H9 (cell line): Measurements from ENCODE around the gene CAPG. TPM values are rescaled to one million over a fixed set of nuclear protein-coding genes. Genes with fewer than 3 reads are reported as not detected.

ENCODE experiments used
- DNase-seq: peaks from one replicate; pipeline ENCODE4 v3.0.0-alpha.2; 2017
- H2AFZ ChIP-seq: one replicate; pipeline ENCODE4 v1.6.1; 2013; ENCODE audit warnings: mild to moderate bottlenecking, low read length, control low read depth, moderate library complexity
- H2AK5ac ChIP-seq: 2 replicates; pipeline ENCODE4 v1.6.1; 2013; ENCODE audit warnings: low read length, control low read depth, mixed read lengths; ENCODE audit not compliant: insufficient read length
- H2BK120ac ChIP-seq: one replicate; pipeline ENCODE4 v1.6.1; 2013; ENCODE audit warnings: low read depth, mild to moderate bottlenecking, low read length, control low read depth, inconsistent platforms; ENCODE audit not compliant: poor library complexity, severe bottlenecking
- H2BK12ac ChIP-seq: 2 replicates; pipeline ENCODE4 v1.6.1; 2013; ENCODE audit warnings: low read length, control low read depth, mixed read lengths, low read depth; ENCODE audit not compliant: insufficient read length
- H2BK15ac ChIP-seq: 2 replicates; pipeline ENCODE4 v1.6.1; 2013; ENCODE audit warnings: low read depth, low read length, control low read depth
- H2BK20ac ChIP-seq: one replicate; pipeline ENCODE4 v1.6.1; 2013; ENCODE audit warnings: low read depth, mild to moderate bottlenecking, low read length, control low read depth, inconsistent platforms; ENCODE audit not compliant: poor library complexity, severe bottlenecking
- H2BK5ac ChIP-seq: 2 replicates; pipeline ENCODE4 v1.6.1; 2013; ENCODE audit warnings: low read length, control low read depth, mixed read lengths; ENCODE audit not compliant: insufficient read length
- H3K14ac ChIP-seq: 2 replicates; pipeline ENCODE4 v1.6.1; 2013; ENCODE audit warnings: low read length, control low read depth; ENCODE audit not compliant: insufficient read depth
- H3K18ac ChIP-seq: 2 replicates; pipeline ENCODE4 v1.6.1; 2013; ENCODE audit warnings: low read depth, mild to moderate bottlenecking, mixed read lengths, low read length, control low read depth; ENCODE audit not compliant: insufficient read length
- H3K23ac ChIP-seq: 2 replicates; pipeline ENCODE4 v1.6.1; 2013; ENCODE audit warnings: low read length, control low read depth, mixed read lengths, low read depth; ENCODE audit not compliant: insufficient read length
- H3K23me2 ChIP-seq: 2 replicates; pipeline ENCODE4 v1.6.1; 2013; ENCODE audit warnings: low read depth, mild to moderate bottlenecking, mixed read lengths, low read length, control low read depth; ENCODE audit not compliant: insufficient read length, poor library complexity, severe bottlenecking
- H3K27ac ChIP-seq: 2 replicates; pipeline ENCODE4 v1.5.1; 2013; ENCODE audit warnings: low read length, control low read depth, mixed read lengths, low read depth; ENCODE audit not compliant: insufficient read length
- H3K27me3 ChIP-seq: 2 replicates; pipeline ENCODE4 v1.6.1; 2013; ENCODE audit warnings: low read length, control low read depth, inconsistent platforms; ENCODE audit not compliant: insufficient read depth
- H3K4ac ChIP-seq: 2 replicates; pipeline ENCODE4 v1.6.1; 2013; ENCODE audit warnings: low read depth, mild to moderate bottlenecking, control low read depth, inconsistent platforms, low read length, moderate library complexity
- H3K4me1 ChIP-seq: 2 replicates; pipeline ENCODE4 v1.6.1; 2013; ENCODE audit warnings: low read length, control low read depth, inconsistent platforms; ENCODE audit not compliant: insufficient read depth
- H3K4me2 ChIP-seq: 2 replicates; pipeline ENCODE4 v1.6.1; 2013; ENCODE audit warnings: low read length, control low read depth, mixed read lengths; ENCODE audit not compliant: insufficient read length, insufficient read depth
- H3K56ac ChIP-seq: 2 replicates; pipeline ENCODE4 v1.6.1; 2013; ENCODE audit warnings: low read depth, mild to moderate bottlenecking, mixed read lengths, low read length, control low read depth; ENCODE audit not compliant: insufficient read length
- H3K79me1 ChIP-seq: 2 replicates; pipeline ENCODE4 v1.6.1; 2013; ENCODE audit warnings: low read depth, mild to moderate bottlenecking, moderate library complexity, low read length, control low read depth, inconsistent platforms; ENCODE audit not compliant: insufficient read depth, poor library complexity, severe bottlenecking
- H3K79me2 ChIP-seq: 2 replicates; pipeline ENCODE4 v1.6.1; 2013; ENCODE audit warnings: low read length, control low read depth, inconsistent platforms; ENCODE audit not compliant: insufficient read depth
- H3K9ac ChIP-seq: 2 replicates; pipeline ENCODE4 v1.6.1; 2013; ENCODE audit warnings: low read length, control low read depth, mixed read lengths; ENCODE audit not compliant: insufficient read length; ENCODE audit errors: extremely low read depth
- H3K9me3 ChIP-seq: one replicate; pipeline ENCODE4 v1.6.1; 2013; ENCODE audit warnings: low read depth, low read length, inconsistent platforms; ENCODE audit not compliant: control insufficient read depth
- H3T11ph ChIP-seq: one replicate; pipeline ENCODE4 v1.6.1; 2013; ENCODE audit warnings: mild to moderate bottlenecking, low read length, control low read depth, inconsistent platforms
- H4K20me1 ChIP-seq: one replicate; pipeline ENCODE4 v1.6.1; 2013; ENCODE audit not compliant: control insufficient read depth, insufficient read length, insufficient read depth
- H4K5ac ChIP-seq: 2 replicates; pipeline ENCODE4 v1.6.1; 2013; ENCODE audit warnings: low read depth, mild to moderate bottlenecking, mixed read lengths, low read length, control low read depth; ENCODE audit not compliant: insufficient read length
- H4K8ac ChIP-seq: replicated peaks from 2 replicates; pipeline ENCODE4 v1.6.1; 2013; ENCODE audit warnings: low read length, control low read depth, mixed read lengths, low read depth; ENCODE audit not compliant: insufficient read length
- H4K91ac ChIP-seq: 2 replicates; pipeline ENCODE4 v1.6.1; 2013; ENCODE audit warnings: low read depth, mild to moderate bottlenecking, moderate library complexity, mixed read lengths, low read length, control low read depth; ENCODE audit not compliant: insufficient read length
- H3K27ac Mint-ChIP-seq, 3 experiments: 2 replicates in 2 of 3; 3 replicates in 1 of 3; pipeline ENCODE4 v1.8.0; 2020 to 2021; ENCODE audit warnings: mixed read lengths in 3 of 3, mild to moderate bottlenecking in 1 of 3, moderate library complexity in 1 of 3
- H3K27me3 Mint-ChIP-seq: 2 replicates; pipeline ENCODE4 v1.8.0; 2021; ENCODE audit warnings: low read depth, mild to moderate bottlenecking, moderate library complexity, mixed read lengths
- H3K36me3 Mint-ChIP-seq, 3 experiments: 2 replicates in 2 of 3; 3 replicates in 1 of 3; pipeline ENCODE4 v1.8.0; 2020 to 2021; ENCODE audit warnings: low read depth in 3 of 3, mixed read lengths in 3 of 3; ENCODE audit not compliant: insufficient read depth in 1 of 3
- H3K4me1 Mint-ChIP-seq, 2 experiments: 2 replicates each; pipeline ENCODE4 v1.8.0; 2020; ENCODE audit warnings: mixed read lengths in 2 of 2
- H3K4me3 Mint-ChIP-seq, 2 experiments: 2 replicates in 1 of 2; 3 replicates in 1 of 2; pipeline ENCODE4 v1.8.0; 2020 to 2021; ENCODE audit warnings: mild to moderate bottlenecking in 2 of 2, mixed read lengths in 2 of 2, moderate library complexity in 1 of 2
- H3K9me3 Mint-ChIP-seq, 2 experiments: 2 replicates in 1 of 2; 3 replicates in 1 of 2; pipeline ENCODE4 v1.8.0; 2020; ENCODE audit warnings: mild to moderate bottlenecking in 2 of 2, mixed read lengths in 2 of 2, moderate library complexity in 1 of 2
- WGBS: extraction: QIAGEN DNeasy Blood & Tissue Kit; methylation state at CpG from one replicate; pipeline ENCODE4 v1.1.7; 2013; ENCODE audit warnings: missing lambda C conversion rate, low lambda C conversion rate, mixed read lengths; ENCODE audit not compliant: insufficient read length; ENCODE audit errors: extremely low coverage; 5-methylcytosine and 5-hydroxymethylcytosine counted together
- total RNA-seq: library from RNA; stranded (reverse); gene quantifications from 2 replicates; pipeline ENCODE4 v1.2.1, GENCODE V29; 2021
- TF ChIP-seq, protein P1 (sequence below): fragments of 200-600 bp; sonication (generic); conservative IDR thresholded peaks from 3 replicates; pipeline ENCODE4 v1.8.0; 2021; ENCODE audit warnings: antibody characterized with exemption, mild to moderate bottlenecking

Gene CAPG
- total RNA-seq, 1 experiment from 2014 or later, result 72.8 TPM

DNA sequence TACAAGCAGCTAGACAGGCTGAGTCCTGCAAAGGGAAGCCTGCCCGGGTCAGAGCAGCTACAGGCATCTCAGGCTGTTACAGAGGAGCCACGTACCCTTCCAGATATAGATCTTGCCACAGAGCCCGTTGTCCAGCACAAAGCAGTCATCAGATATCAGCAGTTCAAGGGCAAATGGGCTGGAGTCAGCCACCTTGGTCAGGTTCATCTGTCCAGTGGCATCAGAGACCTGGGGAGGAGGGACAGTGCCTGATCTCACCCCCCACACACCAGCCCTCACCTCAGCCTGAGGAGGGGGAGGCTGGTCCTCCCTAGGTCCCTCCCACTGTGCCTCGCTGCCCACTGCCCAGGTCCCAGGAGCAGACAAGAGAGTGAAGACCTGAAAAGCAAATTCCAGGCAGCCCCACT, 12.2 kb downstream of the CAPG start:
- no peak overlapping the region for H4K91ac ChIP-seq
- no peak overlapping the region for H4K8ac ChIP-seq
- no peak overlapping the region for H3K4me2 ChIP-seq
- no peaks in the 10 kb centered on the region for H3K27me3 ChIP-seq
- H3K23ac ChIP-seq, result no peak overlapping the region
- no peak overlapping the region for H3K4ac ChIP-seq
- no peak overlapping the region for H3T11ph ChIP-seq
- no peaks in the 10 kb centered on the region for H3K27me3 Mint-ChIP-seq
- H2BK15ac ChIP-seq, result no peak overlapping the region
- no peak overlapping the region for H2AFZ ChIP-seq
- H3K14ac ChIP-seq, result no peak overlapping the region
- H3K27ac ChIP-seq, result no peak overlapping the region
- no peak overlapping the region for H3K56ac ChIP-seq
- H3K4me3 Mint-ChIP-seq, result no peak overlapping the region
- no peaks in the 10 kb centered on the region for H3K79me1 ChIP-seq
- H3K36me3 Mint-ChIP-seq, result peaks cover 2 to 28% (median 22%) of the 10 kb centered on the region in 3 experiments; a peak in 6 of 7 replicates
- no peak overlapping the region; a peak in 2 of 7 replicates for H3K27ac Mint-ChIP-seq
- no peak overlapping the region for H4K5ac ChIP-seq
- H4K20me1 ChIP-seq, result no peaks in the 10 kb centered on the region
- H3K9me3 ChIP-seq, result no peaks in the 10 kb centered on the region
- peaks cover 8 to 12% of the 10 kb centered on the region in 2 experiments; a peak in 3 of 4 replicates for H3K4me1 Mint-ChIP-seq
- no peak overlapping the region for H3K18ac ChIP-seq
- H2AK5ac ChIP-seq, result no peak overlapping the region
- H2BK20ac ChIP-seq, result no peak overlapping the region
- no peak overlapping the region for H2BK5ac ChIP-seq
- H3K23me2 ChIP-seq, result no peaks in the 10 kb centered on the region
- no peaks in the 10 kb centered on the region for H3K4me1 ChIP-seq
- no peak overlapping the region for H2BK120ac ChIP-seq
- H2BK12ac ChIP-seq, result no peak overlapping the region
- WGBS, result no CpG with 5 or more reads among the region's 4 CpGs
- TF ChIP-seq, protein P1, sequence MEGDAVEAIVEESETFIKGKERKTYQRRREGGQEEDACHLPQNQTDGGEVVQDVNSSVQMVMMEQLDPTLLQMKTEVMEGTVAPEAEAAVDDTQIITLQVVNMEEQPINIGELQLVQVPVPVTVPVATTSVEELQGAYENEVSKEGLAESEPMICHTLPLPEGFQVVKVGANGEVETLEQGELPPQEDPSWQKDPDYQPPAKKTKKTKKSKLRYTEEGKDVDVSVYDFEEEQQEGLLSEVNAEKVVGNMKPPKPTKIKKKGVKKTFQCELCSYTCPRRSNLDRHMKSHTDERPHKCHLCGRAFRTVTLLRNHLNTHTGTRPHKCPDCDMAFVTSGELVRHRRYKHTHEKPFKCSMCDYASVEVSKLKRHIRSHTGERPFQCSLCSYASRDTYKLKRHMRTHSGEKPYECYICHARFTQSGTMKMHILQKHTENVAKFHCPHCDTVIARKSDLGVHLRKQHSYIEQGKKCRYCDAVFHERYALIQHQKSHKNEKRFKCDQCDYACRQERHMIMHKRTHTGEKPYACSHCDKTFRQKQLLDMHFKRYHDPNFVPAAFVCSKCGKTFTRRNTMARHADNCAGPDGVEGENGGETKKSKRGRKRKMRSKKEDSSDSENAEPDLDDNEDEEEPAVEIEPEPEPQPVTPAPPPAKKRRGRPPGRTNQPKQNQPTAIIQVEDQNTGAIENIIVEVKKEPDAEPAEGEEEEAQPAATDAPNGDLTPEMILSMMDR, result no peak
- H3K9me3 Mint-ChIP-seq, result peaks cover 0 to under 1% of the 10 kb centered on the region in 2 experiments; a peak in 1 of 5 replicates
- H3K79me2 ChIP-seq, result no peaks in the 10 kb centered on the region
- no peak overlapping the region for H3K9ac ChIP-seq
- DNase-seq, result no peak
